ENCODE data around the gene PLCG1.

PLCG1 gene

GRCh38 chr20:41142245-41142644, 4.9 kb downstream of the PLCG1 start:
- no peak for DNase-seq (ENCODE audit: low read depth in 2 of 2)

GRCh38 chr20:41142919-41143318, 5.6 kb downstream of the PLCG1 start:
- no peak for DNase-seq (ENCODE audit: low read depth in 2 of 2)

- DNase-seq (ENCODE audit: low read depth in 2 of 2), result no peak
Observed at GRCh38 chr20:41143354-41143753, 6.0 kb downstream of the PLCG1 start.

GRCh38 chr20:41145317-41145716, 8.0 kb downstream of the PLCG1 start:
- DNase-seq (ENCODE audit: low read depth in 2 of 2), result no peak

DNA sequence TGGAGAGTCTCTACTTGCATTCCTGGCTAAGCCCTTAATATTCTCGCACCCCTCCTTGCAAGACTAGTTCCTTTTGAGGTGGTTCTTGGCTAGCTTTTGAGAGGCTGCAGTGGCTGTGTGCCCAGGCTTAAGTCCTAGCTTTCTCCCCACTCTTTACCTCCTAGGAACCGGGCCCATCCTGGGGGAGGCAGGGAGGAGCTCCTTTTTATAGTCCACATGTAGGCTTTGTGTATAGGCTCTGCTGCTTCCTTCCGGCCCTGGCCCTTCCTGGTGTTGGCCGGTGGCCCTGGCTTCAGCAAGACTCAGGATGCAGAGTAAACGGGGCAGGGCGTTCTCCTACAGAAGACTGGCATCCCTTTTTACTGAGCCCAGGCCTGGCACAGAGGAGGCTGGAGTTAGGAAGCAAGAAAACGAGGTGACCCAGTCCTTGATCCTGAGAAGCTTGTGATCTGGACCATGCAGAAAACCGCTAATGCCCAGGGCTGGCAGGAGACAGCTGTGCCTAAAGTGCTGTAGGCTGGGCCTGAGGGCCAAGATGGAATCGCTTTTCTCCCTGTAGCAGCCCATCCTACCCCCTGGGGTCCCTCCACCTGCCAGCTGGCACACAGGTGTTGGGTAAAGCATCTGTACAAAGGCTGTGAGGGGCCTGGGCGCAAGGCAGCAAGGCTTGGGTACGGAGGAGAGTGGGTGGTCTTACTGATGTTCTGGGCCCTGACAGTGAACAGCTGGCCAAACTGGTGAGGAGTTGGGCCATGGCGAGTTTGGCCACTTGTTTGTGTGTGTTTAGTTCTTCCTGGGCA, 8.7 kb downstream of the PLCG1 start:
- DNase-seq (ENCODE audit: low read depth in 2 of 2), result no peak

DNA sequence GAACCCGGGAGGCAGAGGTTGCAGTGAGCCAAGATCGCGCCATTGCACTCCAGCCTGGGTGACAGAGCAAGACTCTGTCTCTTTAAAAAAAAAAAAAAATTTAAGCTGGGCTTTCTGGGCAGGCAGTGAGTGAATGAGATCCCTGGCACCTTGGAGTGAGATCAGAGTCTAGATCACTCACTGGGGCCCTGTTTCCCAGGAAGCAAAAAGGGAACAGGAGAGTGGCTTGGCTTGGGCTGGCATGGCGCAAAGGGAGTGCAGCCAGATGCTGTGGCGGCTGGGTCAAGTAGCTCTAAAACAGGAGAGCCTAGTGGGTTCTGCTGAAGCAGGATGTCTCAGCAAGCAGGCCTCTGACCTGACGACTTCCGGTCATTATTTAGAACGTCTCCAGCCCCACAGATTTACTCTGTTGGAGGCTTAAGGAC, 10.4 kb downstream of the PLCG1 start:
- no peak for DNase-seq (ENCODE audit: low read depth in 2 of 2)

DNA sequence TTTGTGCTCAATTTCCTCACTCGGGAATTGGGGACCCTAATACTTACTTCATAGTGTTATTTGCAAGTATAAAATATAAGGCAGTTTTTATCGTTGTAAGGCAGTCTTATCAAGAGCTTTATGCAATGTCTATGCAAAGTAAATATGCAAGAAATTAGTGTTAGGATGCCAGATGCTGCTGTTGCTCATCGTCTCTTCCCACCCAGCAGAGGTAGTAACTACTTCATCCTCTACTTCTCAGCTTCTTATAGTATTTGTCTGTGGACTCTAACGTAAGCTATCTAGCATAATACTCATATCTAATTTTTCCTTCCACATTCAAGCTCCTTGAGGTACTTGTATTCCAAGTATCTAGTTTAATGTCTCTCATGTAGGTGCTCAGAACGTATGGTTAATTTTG, 11.6 kb downstream of the PLCG1 start:
- DNase-seq (ENCODE audit: low read depth in 2 of 2), result no peak

DNA sequence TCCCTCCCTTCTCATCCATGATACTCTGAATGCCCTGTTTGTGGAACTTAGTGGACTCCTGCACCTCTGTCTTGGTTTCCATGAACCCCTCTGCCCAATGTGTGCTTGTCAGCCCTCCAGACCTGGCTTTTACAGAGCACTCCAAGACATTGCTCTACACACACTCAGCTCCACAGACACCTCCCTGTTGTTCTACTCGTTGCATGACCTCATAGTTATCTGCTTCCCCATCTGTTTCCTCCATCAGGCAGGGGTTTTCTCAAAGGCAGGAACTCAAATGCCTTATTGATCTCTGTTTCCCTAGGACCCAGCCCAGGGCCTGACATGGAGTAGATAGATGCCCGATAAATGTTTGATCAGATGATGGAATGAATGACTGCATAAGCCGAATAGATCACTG, 13.3 kb downstream of the PLCG1 start:
- DNase-seq (ENCODE audit: low read depth in 2 of 2), result no peak

DNA sequence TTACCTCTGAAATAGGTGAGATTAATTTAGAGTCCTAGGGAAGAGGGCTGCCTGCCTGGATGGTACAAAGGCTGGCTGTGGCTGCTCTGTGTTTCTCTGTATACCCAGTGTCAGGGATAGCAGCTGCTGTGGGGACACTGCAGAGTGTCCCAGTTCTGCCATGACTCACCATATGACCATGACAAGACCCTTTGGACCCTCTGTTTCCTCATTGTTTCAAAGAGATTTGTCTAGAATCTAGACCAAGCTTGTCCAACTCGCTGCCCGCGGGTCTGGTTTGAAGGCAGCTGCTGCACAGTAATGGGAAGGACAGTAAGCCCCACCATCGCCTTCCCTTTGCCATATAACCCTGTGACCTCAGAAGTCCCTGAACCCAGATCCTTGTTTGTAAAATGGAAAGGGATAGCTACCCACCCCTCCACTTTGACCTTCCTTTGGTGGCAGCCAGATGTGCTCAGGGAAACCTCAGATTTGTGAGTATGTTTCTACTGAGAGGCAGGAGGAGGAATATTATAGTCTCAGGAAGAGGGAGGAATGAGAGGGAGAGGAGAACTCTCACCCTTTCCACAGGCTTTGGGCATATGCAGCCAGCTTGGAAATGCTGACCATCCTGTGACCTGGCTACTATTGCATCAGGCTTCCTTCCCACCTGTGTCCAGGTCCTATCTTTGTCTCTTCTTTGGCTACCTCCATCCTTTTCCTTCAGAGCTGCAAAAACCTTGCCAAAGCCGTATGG, 14.0 kb downstream of the PLCG1 start:
- no peak for DNase-seq (ENCODE audit: low read depth in 2 of 2)

DNA sequence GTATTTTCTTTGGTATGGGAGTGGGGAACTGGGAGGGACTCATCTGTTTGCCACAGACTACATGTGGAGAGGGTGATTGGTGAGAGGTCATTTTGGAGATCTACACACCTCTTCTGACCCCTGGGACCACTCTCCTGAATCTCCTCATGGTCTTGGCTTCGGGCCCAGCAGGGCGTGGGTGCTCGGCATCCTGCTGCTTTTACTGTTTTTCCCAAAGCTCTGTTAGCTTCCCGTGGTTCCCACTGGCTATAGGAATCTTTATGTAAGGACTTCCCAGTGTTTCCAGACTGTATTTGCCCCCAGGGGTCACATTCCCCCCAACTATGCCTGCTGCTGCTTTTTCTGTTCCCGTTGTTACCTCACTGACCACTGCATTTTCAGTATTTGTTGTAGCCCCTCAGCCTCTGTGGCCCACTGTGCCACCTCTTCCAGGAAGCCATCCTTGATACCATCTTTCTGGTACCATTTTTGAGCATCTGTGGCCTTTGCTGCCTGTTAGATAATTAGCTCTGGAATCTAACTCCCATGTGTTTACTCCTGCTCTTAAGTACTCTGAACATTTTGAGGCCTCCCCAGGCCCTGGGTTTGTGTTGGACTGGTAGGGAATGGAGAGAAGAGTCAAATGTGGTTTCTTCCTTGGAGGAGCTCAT, 14.9 kb downstream of the PLCG1 start:
- DNase-seq (ENCODE audit: low read depth in 2 of 2), result no peak

GRCh38 chr20:41154436-41155176, 17.3 kb downstream of the PLCG1 start:
- no peak for DNase-seq (ENCODE audit: low read depth in 2 of 2)

- DNase-seq (ENCODE audit: low read depth in 2 of 2), result no peak
Observed at GRCh38 chr20:41155261-41155660, 17.9 kb downstream of the PLCG1 start.

DNA sequence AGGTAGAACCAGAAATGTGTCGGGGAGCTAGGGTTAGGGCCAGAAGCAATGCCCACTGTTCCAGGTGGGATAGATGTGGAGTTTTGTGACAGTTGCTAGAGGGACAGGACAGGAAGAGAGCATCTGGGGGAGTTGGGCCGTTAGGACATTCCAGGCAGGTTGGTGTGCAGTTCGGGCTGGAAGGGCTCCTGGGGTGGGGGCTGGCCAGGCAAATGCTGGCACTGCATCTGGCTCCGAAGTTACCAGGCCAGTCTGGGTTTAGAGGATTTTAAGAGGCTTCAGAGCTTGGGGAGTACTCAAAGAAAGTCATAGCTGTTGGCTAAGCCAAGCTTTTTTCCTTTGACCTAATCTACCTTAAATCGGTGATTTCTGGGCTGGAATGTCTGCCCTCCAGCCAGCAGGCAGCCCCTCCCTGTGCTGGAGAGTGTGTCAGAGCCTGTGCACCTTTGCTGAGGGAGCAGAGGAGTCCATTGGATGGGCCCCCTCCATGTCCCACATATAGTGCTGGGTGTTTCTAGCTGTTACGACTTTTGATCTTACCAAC, 20.8 kb downstream of the PLCG1 start:
- DNase-seq (ENCODE audit: low read depth in 2 of 2), result no peak

- no peak for DNase-seq (ENCODE audit: low read depth in 2 of 2)
Observed at GRCh38 chr20:41159547-41159946, 22.2 kb downstream of the PLCG1 start.

DNA sequence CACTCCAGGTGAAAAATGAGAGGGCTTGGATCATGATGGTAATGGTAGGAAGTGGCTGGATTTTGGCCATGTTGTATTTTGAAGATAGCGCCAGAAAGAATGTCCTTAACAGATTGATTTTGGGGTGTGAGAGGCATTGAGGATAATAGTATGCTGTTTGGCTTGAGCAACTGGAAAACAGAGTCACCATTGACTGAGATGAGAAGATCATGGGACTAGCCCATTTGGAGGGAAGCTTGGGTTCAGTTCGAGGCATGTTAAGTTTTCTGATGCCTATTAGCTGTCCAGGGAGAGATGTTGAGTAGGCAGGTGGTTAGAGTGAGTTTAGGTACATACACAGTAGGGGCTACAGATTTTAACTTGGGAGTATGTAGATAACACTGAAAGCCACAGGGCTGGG, 23.3 kb downstream of the PLCG1 start:
- no peak for DNase-seq (ENCODE audit: low read depth in 2 of 2)

DNA sequence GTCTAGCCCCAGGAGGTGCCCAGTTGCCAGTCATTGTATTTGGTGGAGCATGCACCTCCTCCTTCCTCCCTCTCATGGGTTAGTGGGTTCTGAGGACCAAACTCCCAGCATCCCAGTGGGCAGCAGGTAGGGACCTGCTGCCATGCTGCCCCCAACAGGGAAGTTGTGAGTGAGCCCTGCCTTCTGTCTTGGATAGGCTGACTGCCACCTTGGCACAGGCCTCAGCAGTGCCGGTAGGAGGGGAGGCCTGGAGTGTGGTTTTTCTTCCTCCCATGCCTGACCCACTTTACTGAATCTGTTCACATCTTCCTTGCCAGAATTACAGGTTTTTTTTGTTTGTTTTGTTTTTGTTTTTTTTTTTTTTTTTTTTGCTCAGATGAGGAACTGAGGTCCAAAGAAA, 24.5 kb downstream of the PLCG1 start:
- no peak for DNase-seq (ENCODE audit: low read depth in 2 of 2)

GRCh38 chr20:41162396-41162795, 25.1 kb downstream of the PLCG1 start:
- DNase-seq (ENCODE audit: low read depth in 2 of 2), result no peak

DNA sequence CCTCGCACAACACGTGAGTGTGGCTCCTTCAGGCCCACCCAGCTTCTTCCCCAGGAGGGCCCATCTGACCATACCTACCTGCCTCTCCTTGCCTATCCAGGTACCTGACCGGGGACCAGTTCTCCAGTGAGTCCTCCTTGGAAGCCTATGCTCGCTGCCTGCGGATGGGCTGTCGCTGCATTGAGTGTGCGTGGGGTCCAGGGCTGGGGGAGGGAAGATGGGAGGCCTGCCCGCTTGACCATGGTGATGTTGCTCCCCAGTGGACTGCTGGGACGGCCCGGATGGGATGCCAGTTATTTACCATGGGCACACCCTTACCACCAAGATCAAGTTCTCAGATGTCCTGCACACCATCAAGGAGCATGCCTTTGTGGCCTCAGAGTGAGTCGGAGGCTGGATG, 26.5 kb downstream of the PLCG1 start:
- DNase-seq (ENCODE audit: low read depth in 2 of 2), result no peak

GRCh38 chr20:41165001-41165882, 27.9 kb downstream of the PLCG1 start:
- DNase-seq (ENCODE audit: low read depth in 2 of 2), result no peak

DNA sequence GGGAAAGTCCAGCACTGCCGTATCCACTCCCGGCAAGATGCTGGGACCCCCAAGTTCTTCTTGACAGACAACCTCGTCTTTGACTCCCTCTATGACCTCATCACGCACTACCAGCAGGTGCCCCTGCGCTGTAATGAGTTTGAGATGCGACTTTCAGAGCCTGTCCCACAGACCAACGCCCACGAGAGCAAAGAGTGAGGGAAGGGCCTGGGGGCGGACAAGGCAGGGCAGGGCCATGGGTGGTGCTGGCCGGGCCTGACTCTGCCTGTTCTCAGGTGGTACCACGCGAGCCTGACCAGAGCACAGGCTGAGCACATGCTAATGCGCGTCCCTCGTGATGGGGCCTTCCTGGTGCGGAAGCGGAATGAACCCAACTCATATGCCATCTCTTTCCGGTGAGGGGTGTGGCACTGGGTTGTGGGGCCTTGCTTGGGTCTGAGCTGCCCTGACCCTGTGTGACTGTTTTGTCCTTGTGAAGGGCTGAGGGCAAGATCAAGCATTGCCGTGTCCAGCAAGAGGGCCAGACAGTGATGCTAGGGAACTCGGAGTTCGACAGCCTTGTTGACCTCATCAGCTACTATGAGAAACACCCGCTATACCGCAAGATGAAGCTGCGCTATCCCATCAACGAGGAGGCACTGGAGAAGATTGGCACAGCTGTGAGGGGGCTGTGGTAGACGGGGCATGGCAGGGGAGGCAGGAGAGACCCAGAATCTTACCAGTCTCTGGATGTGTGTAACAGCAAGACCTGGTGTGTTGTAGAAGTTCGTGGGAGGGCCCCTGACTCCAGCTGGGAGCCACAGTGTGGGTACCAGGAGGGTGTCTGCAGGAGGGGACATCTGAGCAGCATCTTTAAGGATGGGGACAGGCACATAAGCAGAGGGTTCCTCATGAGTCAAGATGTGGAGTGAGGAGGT, 29.1 kb downstream of the PLCG1 start:
- DNase-seq (ENCODE audit: low read depth in 2 of 2), result no peak

All from stimulated activated CD8-positive, alpha-beta memory T cell treated with anti-CD3 and anti-CD28 coated beads, Interleukin-7, amount 100 ng/mL, for 4 hours (primary cell).